MM.1S (cell line): Measurements from ENCODE around the gene HES5.

Source experiments
- DNase-seq: peaks from one replicate; pipeline ENCODE4 v3.0.0-alpha.2; 2015
- H2AFZ ChIP-seq: fragments of 300-600 bp; sonication (generic); 2 replicates; pipeline ENCODE4 v1.6.0; 2016; ENCODE audit warnings: antibody characterized with exemption, low read length
- H3F3A ChIP-seq: fragments of 300-600 bp; sonication (generic); 2 replicates; pipeline ENCODE4 v1.6.1; 2016; ENCODE audit warnings: mild to moderate bottlenecking, antibody characterized with exemption, low read length, moderate library complexity, mixed read lengths; ENCODE audit not compliant: insufficient read depth
- H3K27ac ChIP-seq: fragments of 300-600 bp; sonication (generic); 2 replicates; pipeline ENCODE4 v1.5.1; 2016; ENCODE audit warnings: mild to moderate bottlenecking, low read length
- H3K27me3 ChIP-seq: fragments of 300-600 bp; sonication (generic); replicated peaks from 2 replicates; pipeline ENCODE4 v1.6.0; 2016; ENCODE audit warnings: low read length; ENCODE audit not compliant: insufficient read depth
- H3K36me3 ChIP-seq: fragments of 300-600 bp; sonication (generic); replicated peaks from 2 replicates; pipeline ENCODE4 v1.6.1; 2016; ENCODE audit warnings: mild to moderate bottlenecking, low read length, mixed read lengths; ENCODE audit not compliant: insufficient read depth
- H3K4me1 ChIP-seq: fragments of 300-600 bp; sonication (generic); 2 replicates; pipeline ENCODE4 v1.6.1; 2016; ENCODE audit warnings: low read length, mixed read lengths
- H3K4me2 ChIP-seq: fragments of 300-600 bp; sonication (generic); 2 replicates; pipeline ENCODE4 v1.6.0; 2016; ENCODE audit warnings: low read depth, low read length
- H3K4me3 ChIP-seq: fragments of 300-600 bp; sonication (generic); 2 replicates; pipeline ENCODE4 v1.5.1; 2016; ENCODE audit warnings: low read length, mixed read lengths
- H3K79me2 ChIP-seq: fragments of 300-600 bp; sonication (generic); 2 replicates; pipeline ENCODE4 v1.6.1; 2016; ENCODE audit warnings: mixed run types, low read length, mixed read lengths
- H3K9ac ChIP-seq: fragments of 300-600 bp; sonication (generic); 2 replicates; pipeline ENCODE4 v1.6.1; 2016; ENCODE audit warnings: low read length, mixed read lengths
- H3K9me2 ChIP-seq: fragments of 300-600 bp; sonication (generic); replicated peaks from 2 replicates; pipeline ENCODE4 v1.6.1; 2016; ENCODE audit warnings: mild to moderate bottlenecking, low read length, mixed read lengths; ENCODE audit not compliant: insufficient read depth
- H3K9me3 ChIP-seq: fragments of 300-600 bp; sonication (generic); replicated peaks from 2 replicates; pipeline ENCODE4 v1.6.1; 2016; ENCODE audit warnings: mild to moderate bottlenecking, low read length, mixed read lengths; ENCODE audit not compliant: insufficient read depth
- H4K20me1 ChIP-seq: fragments of 300-600 bp; sonication (generic); 2 replicates; pipeline ENCODE4 v1.6.1; 2016; ENCODE audit warnings: mild to moderate bottlenecking, low read length, moderate library complexity, mixed read lengths; ENCODE audit not compliant: insufficient read depth
- EZH2 ChIP-seq: fragments of 300-600 bp; sonication (generic); optimal IDR thresholded peaks from 2 replicates; pipeline ENCODE3; 2017; ENCODE audit warnings: low read depth, mild to moderate bottlenecking, antibody characterized with exemption, low read length, mixed read lengths
- EZH2phosphoT487 ChIP-seq: fragments of 300-600 bp; sonication (generic); IDR thresholded peaks from 2 replicates; pipeline ENCODE4 v1.6.1; 2018; ENCODE audit warnings: antibody characterized with exemption, low read length
- TF ChIP-seq, protein P1 (sequence below): fragments of 300-600 bp; sonication (generic); IDR thresholded peaks from 2 replicates; pipeline ENCODE4 v1.5.1; 2016; ENCODE audit warnings: antibody characterized with exemption, low read length, mixed read lengths

The HES5 gene

DNA sequence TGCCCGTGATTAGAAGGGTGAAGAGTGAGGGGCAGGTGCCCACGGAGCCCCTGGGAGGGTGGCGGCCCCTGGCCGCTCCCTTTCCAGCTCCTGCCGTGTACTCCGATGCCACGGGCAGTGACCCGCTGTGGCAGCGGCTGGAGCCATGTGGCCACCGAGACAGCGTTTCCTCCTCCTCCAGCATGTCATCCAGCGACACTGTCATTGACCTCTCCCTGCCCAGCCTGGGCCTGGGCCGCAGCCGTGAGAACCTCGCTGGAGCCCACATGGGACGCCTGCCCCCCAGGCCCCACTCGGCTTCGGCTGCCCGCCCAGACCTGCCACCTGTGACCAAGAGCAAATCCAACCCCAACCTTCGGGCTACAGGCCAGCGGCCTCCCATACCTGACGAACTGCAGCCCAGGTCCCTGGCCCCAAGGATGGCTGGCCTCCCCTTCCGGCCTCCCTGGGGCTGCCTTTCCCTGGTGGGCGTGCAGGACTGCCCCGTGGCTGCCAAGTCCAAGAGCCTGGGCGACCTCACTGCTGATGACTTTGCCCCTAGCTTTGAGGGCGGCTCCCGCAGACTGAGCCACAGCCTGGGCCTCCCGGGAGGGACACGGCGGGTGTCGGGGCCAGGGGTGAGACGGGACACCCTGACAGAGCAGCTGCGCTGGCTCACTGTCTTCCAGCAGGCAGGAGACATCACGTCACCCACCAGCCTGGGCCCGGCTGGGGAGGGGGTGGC is 25.7 kb downstream of the HES5 start:
- H3K79me2 ChIP-seq = no peaks in the 10 kb centered on the region
- no peak overlapping the region for H2AFZ ChIP-seq
- no peak overlapping the region for H3K4me2 ChIP-seq
- H4K20me1 ChIP-seq = no peaks in the 10 kb centered on the region
- no peaks in the 10 kb centered on the region for H3K9me2 ChIP-seq
- H3K27me3 ChIP-seq = peaks cover 21% of the 10 kb centered on the region
- H3K4me3 ChIP-seq = no peak overlapping the region
- H3K27ac ChIP-seq = no peak overlapping the region
- H3K36me3 ChIP-seq = no peaks in the 10 kb centered on the region
- TF ChIP-seq EZH2 (no peak), EZH2phosphoT487 (no peak)
- TF ChIP-seq, protein P1, sequence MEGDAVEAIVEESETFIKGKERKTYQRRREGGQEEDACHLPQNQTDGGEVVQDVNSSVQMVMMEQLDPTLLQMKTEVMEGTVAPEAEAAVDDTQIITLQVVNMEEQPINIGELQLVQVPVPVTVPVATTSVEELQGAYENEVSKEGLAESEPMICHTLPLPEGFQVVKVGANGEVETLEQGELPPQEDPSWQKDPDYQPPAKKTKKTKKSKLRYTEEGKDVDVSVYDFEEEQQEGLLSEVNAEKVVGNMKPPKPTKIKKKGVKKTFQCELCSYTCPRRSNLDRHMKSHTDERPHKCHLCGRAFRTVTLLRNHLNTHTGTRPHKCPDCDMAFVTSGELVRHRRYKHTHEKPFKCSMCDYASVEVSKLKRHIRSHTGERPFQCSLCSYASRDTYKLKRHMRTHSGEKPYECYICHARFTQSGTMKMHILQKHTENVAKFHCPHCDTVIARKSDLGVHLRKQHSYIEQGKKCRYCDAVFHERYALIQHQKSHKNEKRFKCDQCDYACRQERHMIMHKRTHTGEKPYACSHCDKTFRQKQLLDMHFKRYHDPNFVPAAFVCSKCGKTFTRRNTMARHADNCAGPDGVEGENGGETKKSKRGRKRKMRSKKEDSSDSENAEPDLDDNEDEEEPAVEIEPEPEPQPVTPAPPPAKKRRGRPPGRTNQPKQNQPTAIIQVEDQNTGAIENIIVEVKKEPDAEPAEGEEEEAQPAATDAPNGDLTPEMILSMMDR = no peak
- no peaks in the 10 kb centered on the region for H3K9me3 ChIP-seq
- no peak for DNase-seq
- no peak overlapping the region for H3K9ac ChIP-seq
- H3K4me1 ChIP-seq = no peaks in the 10 kb centered on the region
- H3F3A ChIP-seq = no peaks in the 10 kb centered on the region

DNA sequence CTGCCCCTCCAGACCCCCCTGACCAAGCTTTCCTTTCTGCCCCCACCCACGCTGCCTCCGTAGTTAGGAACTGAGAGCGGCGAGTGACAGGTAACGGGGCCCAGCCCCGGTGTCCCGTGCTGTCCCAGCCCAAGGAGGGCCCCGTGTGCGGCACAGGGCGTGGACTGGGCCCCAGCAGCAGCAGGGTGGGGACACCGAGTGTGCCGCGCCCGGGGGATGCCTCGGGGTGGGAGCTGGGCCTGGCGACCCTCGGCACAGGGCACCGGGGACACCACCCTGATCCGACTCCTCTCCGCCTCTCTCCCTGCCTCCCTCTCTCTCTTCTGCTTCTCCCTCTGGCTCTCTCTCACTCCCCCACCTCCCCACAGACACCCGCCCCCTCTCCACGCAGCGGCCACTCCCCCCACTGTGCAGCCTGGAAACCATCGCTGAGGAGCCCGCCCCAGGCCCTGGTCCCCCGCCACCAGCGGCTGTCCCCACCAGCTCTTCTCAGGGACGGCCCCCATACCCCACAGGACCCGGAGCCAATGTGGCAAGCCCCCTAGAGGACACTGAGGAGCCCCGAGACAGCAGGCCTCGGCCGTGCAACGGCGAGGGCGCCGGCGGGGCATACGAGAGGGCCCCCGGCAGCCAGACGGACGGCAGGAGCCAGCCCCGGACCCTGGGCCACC is 26.4 kb downstream of the HES5 start:
- H3K27me3 ChIP-seq = peaks cover 21% of the 10 kb centered on the region
- no peaks in the 10 kb centered on the region for H3K79me2 ChIP-seq
- no peaks in the 10 kb centered on the region for H3K9me2 ChIP-seq
- H4K20me1 ChIP-seq = no peaks in the 10 kb centered on the region
- no peak overlapping the region for H3K27ac ChIP-seq
- no peak overlapping the region for H2AFZ ChIP-seq
- H3K36me3 ChIP-seq = no peaks in the 10 kb centered on the region
- H3K4me2 ChIP-seq = no peak overlapping the region
- H3F3A ChIP-seq = no peaks in the 10 kb centered on the region
- TF ChIP-seq EZH2 = no peak
- TF ChIP-seq EZH2phosphoT487 = no peak
- TF ChIP-seq, protein P1 = no peak
- no peaks in the 10 kb centered on the region for H3K9me3 ChIP-seq
- DNase-seq = no peak
- no peaks in the 10 kb centered on the region for H3K4me1 ChIP-seq
- H3K4me3 ChIP-seq = no peak overlapping the region
- H3K9ac ChIP-seq = no peak overlapping the region

DNA sequence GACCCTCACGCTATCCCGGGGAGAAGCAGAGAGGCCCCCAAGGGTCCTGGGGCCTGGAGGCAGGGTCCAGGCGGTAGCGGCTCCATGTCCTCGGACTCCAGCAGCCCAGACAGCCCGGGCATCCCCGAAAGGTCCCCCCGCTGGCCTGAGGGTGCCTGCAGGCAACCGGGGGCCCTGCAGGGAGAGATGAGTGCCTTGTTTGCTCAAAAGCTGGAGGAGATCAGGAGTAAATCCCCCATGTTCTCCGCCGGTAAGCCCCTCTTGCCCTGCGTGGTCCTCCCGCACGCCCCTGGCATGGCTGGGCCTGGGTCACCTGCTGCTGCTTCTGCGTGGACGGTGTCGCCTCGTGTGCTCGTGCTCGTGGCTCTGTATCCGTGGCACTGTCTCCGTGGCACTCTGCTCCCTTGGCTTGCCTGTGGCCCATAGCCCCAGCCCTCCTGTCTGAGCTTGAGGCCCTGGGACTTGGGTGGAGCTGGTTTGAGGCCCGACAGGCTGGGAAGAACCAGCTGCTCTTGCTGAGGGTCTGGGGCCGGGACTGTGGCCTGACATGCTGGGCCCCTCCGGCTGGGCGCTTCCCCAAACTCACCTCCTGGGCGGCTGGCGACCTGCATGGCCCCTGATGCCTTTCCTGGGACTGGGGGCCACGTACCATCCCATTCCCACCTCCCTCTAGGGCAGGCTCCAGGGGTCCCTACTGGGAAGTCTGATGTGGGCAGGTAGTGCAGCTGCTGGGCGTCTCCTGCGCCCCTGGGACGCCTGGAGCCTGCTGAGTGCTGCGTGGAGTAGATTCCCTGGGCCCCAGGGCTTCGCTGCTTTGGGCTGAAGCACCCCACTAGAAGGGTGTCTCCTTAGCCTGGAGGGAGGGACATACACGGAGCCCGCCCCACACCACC is 27.2 kb downstream of the HES5 start:
- H3K79me2 ChIP-seq = no peaks in the 10 kb centered on the region
- TF ChIP-seq, protein P1 = no peak
- no peak for TF ChIP-seq EZH2phosphoT487
- no peak for TF ChIP-seq EZH2
- H3K4me3 ChIP-seq = no peak overlapping the region
- H3K27me3 ChIP-seq = peaks cover 21% of the 10 kb centered on the region
- H3K36me3 ChIP-seq = no peaks in the 10 kb centered on the region
- no peaks in the 10 kb centered on the region for H3K4me1 ChIP-seq
- no peak overlapping the region for H2AFZ ChIP-seq
- no peak overlapping the region for H3K27ac ChIP-seq
- no peak overlapping the region for H3K9ac ChIP-seq
- no peaks in the 10 kb centered on the region for H3K9me3 ChIP-seq
- no peaks in the 10 kb centered on the region for H3F3A ChIP-seq
- no peaks in the 10 kb centered on the region for H3K9me2 ChIP-seq
- no peak overlapping the region for H3K4me2 ChIP-seq
- no peak for DNase-seq
- H4K20me1 ChIP-seq = no peaks in the 10 kb centered on the region
